Mucosa of descending colon (tissue), 3 donors: Measurements from ENCODE around the gene ERBB4. TPM values are rescaled to one million over a fixed set of nuclear protein-coding genes. Genes with fewer than 3 reads are reported as not detected.
A peak's percentile ranks its signal among the peaks of the same experiment; 100 is the strongest.

ENCODE experiments used
- ATAC-seq: fragments of 200-7000 bp; cut with Tn5 transposase; one replicate; pipeline ENCODE4 v1.9.1; 2020; ENCODE audit warnings: mild to moderate bottlenecking, moderate library complexity
- DNase-seq, 3 donors: peaks; one replicate each; pipeline ENCODE4 v3.0.0-alpha.2; 2020
- H3K36me3 ChIP-seq: fragments of 200-600 bp; one replicate; pipeline ENCODE4 v1.8.0; 2021; ENCODE audit warnings: low read depth, mild to moderate bottlenecking
- H3K4me1 ChIP-seq: fragments of 200-600 bp; one replicate; pipeline ENCODE4 v1.8.0; 2021; ENCODE audit warnings: low read depth, mild to moderate bottlenecking
- H3K4me3 ChIP-seq: fragments of 200-600 bp; one replicate; pipeline ENCODE4 v1.8.0; 2021; ENCODE audit warnings: mild to moderate bottlenecking
- H3K9me3 ChIP-seq: fragments of 200-600 bp; one replicate; pipeline ENCODE4 v1.8.0; 2021; ENCODE audit warnings: mild to moderate bottlenecking
- CTCF ChIP-seq: fragments of 200-600 bp; IDR thresholded peaks from one replicate; pipeline ENCODE4 v1.8.0; 2022; ENCODE audit warnings: antibody characterized with exemption, mild to moderate bottlenecking
- intact Hi-C, 2 donors: fragments of 100-400 bp; cut with DNase I in 1 of 2; cut with micrococcal nuclease in 1 of 2; formaldehyde crosslinking; loops; one replicate each; pipeline versions ENCODE4 v1.11.0 to v1.11.1; 2022; cut with DNase I, micrococcal nuclease
- total RNA-seq, 3 donors: library from RNA; stranded (reverse); fragmentation: NEBNext Ultra II Directional in 2 of 3; extraction: Animal tissue kit (Norgen Biotek cat#: 25700) in 2 of 3; gene quantifications; one replicate each; pipeline versions ENCODE4 v1.2.1 to v1.2.4, GENCODE V29; 2021 to 2023
- donor health status: DM: no; HTN: no; CAD: no; lungs with moderate emphysema.
- donor health status: DM: no; HTN: no; CAD: no.
- donor health status: DM: no; HTN: yes; CAD: no.

Gene ERBB4
- total RNA-seq, 3 donors from 2014 or later, result 0.05 to 0.25 TPM; not detected in 1

- intact Hi-C loops, result loop anchor here in 1 of 2 donors (10.0 kb wide), 1 partner anchor 187 kb away; no protein-coding TSS in a partner anchor
- DNase-seq (no peak), ATAC-seq (no peak)
- Histone ChIP-seq H3K4me1 (no peaks in the 10 kb centered on the region), H3K4me3 (no peak overlapping the region), H3K36me3 (no peaks in the 10 kb centered on the region), H3K9me3 (no peaks in the 10 kb centered on the region)
- no peak for TF ChIP-seq CTCF
These were observed 200.9 kb downstream of the ERBB4 start for GRCh38 chr2:212337486-212338343.

GRCh38 chr2:212337036-212337435 lies 201.6 kb downstream of the ERBB4 start:
- DNase-seq, result no peak
- intact Hi-C loops, result loop anchor here in 1 of 2 donors (10.0 kb wide), 1 partner anchor 188 kb away; no protein-coding TSS in a partner anchor
- Histone ChIP-seq H3K36me3 (no peaks in the 10 kb centered on the region), H3K4me3 (no peak overlapping the region), H3K4me1 (no peaks in the 10 kb centered on the region), H3K9me3 (no peaks in the 10 kb centered on the region)
- TF ChIP-seq CTCF, result no peak
- no peak for ATAC-seq

- no peaks in the 10 kb centered on the region for H3K4me1 ChIP-seq
- TF ChIP-seq CTCF, result no peak
- H3K9me3 ChIP-seq, result no peaks in the 10 kb centered on the region
- H3K4me3 ChIP-seq, result no peak overlapping the region
- ATAC-seq, result no peak
- no peaks in the 10 kb centered on the region for H3K36me3 ChIP-seq
- DNase-seq, result no peak
- intact Hi-C loops, result loop anchor here in 1 of 2 donors (10.0 kb wide), 1 partner anchor 195 kb away; no protein-coding TSS in a partner anchor
These were observed 208.3 kb downstream of the ERBB4 start for GRCh38 chr2:212330263-212330662.

GRCh38 chr2:212328712-212329496 lies 209.7 kb downstream of the ERBB4 start:
- Histone ChIP-seq H3K36me3 (no peaks in the 10 kb centered on the region), H3K4me3 (no peak overlapping the region), H3K4me1 (no peaks in the 10 kb centered on the region), H3K9me3 (no peaks in the 10 kb centered on the region)
- DNase-seq, result no peak
- ATAC-seq, result no peak
- intact Hi-C loops, result no loop called here
- no peak for TF ChIP-seq CTCF

- H3K9me3 ChIP-seq, result no peaks in the 10 kb centered on the region
- intact Hi-C loops, result no loop called here
- TF ChIP-seq CTCF, result no peak
- H3K4me3 ChIP-seq, result no peak overlapping the region
- peak in 1 of 3 donors; percentile 7 for DNase-seq
- H3K36me3 ChIP-seq, result no peaks in the 10 kb centered on the region
- no peaks in the 10 kb centered on the region for H3K4me1 ChIP-seq
- peak; percentile 71 for ATAC-seq
These were observed 210.5 kb downstream of the ERBB4 start for GRCh38 chr2:212328136-212328535.
